ENCODE measurements around the gene ERI3. TPM values are rescaled to one million over a fixed set of nuclear protein-coding genes. Genes with fewer than 3 reads are reported as not detected.

ERI3 gene
- total RNA-seq, 3 donors from 2014 or later, result 35.6 to 42.1 (median 36.4) TPM

DNA sequence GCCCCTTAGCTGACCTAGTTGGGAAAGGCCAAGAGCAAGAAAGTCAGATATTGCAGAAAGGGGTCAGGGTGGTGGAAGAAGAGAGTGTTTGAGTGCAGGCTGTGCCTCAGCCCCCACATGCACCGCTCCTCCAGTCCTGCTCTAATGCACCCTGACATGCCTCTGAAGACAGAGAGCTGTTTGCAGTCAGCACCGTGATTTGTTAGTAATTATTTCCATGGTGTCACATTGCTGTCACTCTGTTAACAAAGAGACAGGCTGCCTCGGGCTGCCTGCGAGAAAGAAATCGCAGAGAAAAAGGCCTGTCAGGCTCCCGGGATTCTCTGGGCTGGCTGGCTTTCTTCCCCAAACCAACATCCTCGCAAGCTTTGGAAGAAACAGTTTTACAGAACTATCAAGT lies 58.3 kb downstream of the ERI3 start:
- DNase-seq, result no peak
- TF ChIP-seq, protein P1, sequence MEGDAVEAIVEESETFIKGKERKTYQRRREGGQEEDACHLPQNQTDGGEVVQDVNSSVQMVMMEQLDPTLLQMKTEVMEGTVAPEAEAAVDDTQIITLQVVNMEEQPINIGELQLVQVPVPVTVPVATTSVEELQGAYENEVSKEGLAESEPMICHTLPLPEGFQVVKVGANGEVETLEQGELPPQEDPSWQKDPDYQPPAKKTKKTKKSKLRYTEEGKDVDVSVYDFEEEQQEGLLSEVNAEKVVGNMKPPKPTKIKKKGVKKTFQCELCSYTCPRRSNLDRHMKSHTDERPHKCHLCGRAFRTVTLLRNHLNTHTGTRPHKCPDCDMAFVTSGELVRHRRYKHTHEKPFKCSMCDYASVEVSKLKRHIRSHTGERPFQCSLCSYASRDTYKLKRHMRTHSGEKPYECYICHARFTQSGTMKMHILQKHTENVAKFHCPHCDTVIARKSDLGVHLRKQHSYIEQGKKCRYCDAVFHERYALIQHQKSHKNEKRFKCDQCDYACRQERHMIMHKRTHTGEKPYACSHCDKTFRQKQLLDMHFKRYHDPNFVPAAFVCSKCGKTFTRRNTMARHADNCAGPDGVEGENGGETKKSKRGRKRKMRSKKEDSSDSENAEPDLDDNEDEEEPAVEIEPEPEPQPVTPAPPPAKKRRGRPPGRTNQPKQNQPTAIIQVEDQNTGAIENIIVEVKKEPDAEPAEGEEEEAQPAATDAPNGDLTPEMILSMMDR (IDR thresholded peaks at IDR 0.05), result no peak
- no peak overlapping the region for H3K4me3 ChIP-seq
- no peaks in the 10 kb centered on the region for H3K36me3 ChIP-seq (ENCODE audit: low read depth)
- ATAC-seq, result no peak
- H3K4me1 ChIP-seq (ENCODE audit: low read depth), result peaks cover 15% of the 10 kb centered on the region
- intact Hi-C loops (cut with DNase I, micrococcal nuclease), result loop anchor here in 1 of 2 donors (10.0 kb wide), 1 partner anchor 82 kb away; the partner anchor contains the start of gene DMAP1
- no peaks in the 10 kb centered on the region for H3K9me3 ChIP-seq

DNA sequence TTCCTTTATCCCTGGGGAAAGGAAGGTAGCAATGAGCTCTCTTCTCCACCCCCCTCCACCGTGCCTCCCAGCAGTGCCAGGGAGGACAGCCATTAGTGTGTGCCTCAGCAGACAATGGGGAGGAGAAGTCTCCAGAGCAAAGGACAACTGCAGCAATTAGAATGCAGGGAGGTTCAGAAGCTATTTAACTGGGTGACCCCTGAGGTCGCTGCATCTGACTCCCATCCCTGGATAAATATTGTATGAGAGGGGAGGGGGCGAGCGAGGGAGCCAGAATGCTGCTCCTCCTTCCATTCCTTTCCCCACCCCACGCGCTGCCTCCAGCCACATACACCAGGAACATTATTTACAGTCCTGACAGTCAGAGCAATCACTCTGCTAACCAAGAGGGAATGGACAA lies 59.0 kb downstream of the ERI3 start:
- TF ChIP-seq, protein P1 (IDR thresholded peaks at IDR 0.05), result no peak
- Histone ChIP-seq H3K4me3 (no peak overlapping the region), H3K36me3 (ENCODE audit: low read depth) (no peaks in the 10 kb centered on the region), H3K4me1 (ENCODE audit: low read depth) (peaks cover 15% of the 10 kb centered on the region), H3K9me3 (no peaks in the 10 kb centered on the region)
- intact Hi-C loops (cut with DNase I, micrococcal nuclease), result loop anchor here in 1 of 2 donors (10.0 kb wide), 1 partner anchor 81 kb away; the partner anchor contains the start of gene DMAP1
- no peak for DNase-seq
- ATAC-seq, result no peak

DNA sequence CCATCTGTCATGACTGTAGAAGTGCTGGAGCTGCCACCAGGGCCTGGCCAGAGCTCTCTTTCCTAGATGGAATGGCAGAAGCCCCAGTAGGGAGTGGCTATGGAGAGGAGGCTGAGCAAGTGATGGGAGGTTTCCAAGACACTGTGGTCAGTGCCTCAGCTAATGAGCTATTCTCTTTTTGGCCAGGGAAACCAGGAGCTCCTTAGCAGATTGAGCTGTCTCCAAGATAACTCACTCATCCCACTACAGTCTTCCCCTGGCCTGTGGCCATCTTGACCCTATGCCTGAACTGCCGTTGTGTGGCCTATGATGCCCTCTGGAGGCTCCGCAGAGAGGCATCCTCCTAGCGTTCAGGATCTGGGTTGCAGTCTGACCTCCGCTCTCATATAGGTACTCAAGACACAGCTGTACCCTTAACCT lies 60.5 kb downstream of the ERI3 start:
- H3K4me1 ChIP-seq (ENCODE audit: low read depth), result peaks cover 17% of the 10 kb centered on the region
- DNase-seq (peak; percentile 68 to 78 (median 71)), ATAC-seq (peak; percentile 84)
- TF ChIP-seq, protein P1 (IDR thresholded peaks at IDR 0.05), result no peak
- no peaks in the 10 kb centered on the region for H3K9me3 ChIP-seq
- H3K36me3 ChIP-seq (ENCODE audit: low read depth), result no peaks in the 10 kb centered on the region
- intact Hi-C loops (cut with DNase I, micrococcal nuclease), result loop anchor here in 1 of 2 donors (2.0 to 10.0 kb wide), 2 partner anchors 34 to 80 kb away; partner anchors contain the start of gene DMAP1
- no peak overlapping the region for H3K4me3 ChIP-seq

DNA sequence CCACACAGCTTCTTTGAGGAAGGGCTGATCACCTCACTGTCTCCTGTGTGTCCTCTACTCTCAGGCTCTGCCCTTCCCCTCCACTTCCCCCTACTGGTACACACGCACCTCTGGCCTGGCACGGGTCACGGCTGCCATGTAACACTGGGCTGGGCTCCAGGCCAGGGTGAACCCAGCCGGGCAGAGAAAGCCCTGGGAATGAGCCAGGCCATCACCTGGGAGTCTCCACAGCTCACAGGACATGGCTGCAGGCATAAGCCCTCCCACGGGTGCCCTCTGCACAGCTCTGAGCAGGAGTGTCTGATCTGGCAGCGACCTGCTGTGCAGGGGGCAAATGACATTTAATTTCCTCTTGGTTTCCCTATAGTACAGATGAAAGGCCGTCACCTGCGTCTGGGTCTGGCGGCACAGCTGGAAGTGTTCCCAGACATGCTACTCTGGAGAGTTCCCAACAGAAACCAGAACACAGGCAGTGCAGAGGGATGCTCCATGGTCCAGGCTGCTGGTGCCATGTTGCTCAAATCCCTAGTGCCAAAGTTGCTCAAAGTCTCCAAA lies 61.2 kb downstream of the ERI3 start:
- Histone ChIP-seq H3K36me3 (ENCODE audit: low read depth) (no peaks in the 10 kb centered on the region), H3K4me1 (ENCODE audit: low read depth) (peaks cover 23% of the 10 kb centered on the region), H3K4me3 (no peak overlapping the region), H3K9me3 (no peaks in the 10 kb centered on the region)
- peak; percentile 66 to 73 (median 72) for DNase-seq
- TF ChIP-seq, protein P1 (IDR thresholded peaks at IDR 0.05), result no peak
- peak; percentile 72 for ATAC-seq
- intact Hi-C loops (cut with DNase I, micrococcal nuclease), result loop anchor here in 1 of 2 donors (2.0 to 10.0 kb wide), 2 partner anchors 33 to 79 kb away; partner anchors contain the start of gene DMAP1

DNA sequence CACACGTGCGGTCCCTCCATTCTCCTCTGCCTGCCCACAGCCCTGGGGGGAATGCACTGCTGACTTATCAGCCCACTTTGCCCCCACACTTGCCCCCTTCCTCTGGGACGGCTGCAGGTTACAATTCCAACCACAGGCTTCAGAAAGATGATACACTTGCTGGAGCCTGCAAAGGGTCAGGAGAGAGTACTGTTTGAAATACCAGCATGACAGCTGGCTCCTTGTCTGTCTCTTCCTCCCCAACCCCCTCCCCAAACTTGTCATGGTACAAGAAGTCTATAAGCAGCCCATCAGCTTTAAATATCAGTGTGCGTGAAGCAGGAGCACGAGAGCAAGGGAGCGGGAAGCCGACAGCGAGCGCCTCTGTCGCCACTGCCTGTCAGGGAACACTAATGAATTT lies 62.4 kb downstream of the ERI3 start:
- ATAC-seq (no peak), DNase-seq (no peak)
- H3K36me3 ChIP-seq (ENCODE audit: low read depth), result no peaks in the 10 kb centered on the region
- H3K4me3 ChIP-seq, result no peak overlapping the region
- peaks cover 28% of the 10 kb centered on the region for H3K4me1 ChIP-seq (ENCODE audit: low read depth)
- intact Hi-C loops (cut with DNase I, micrococcal nuclease), result loop anchor here in 1 of 2 donors (10.0 kb wide), 1 partner anchor 78 kb away; the partner anchor contains the start of gene DMAP1
- no peaks in the 10 kb centered on the region for H3K9me3 ChIP-seq
- TF ChIP-seq, protein P1 (IDR thresholded peaks at IDR 0.05), result no peak

Data from mucosa of descending colon (tissue), 3 donors.